ENCODE data around the gene TENM4. TPM values are rescaled to one million over a fixed set of nuclear protein-coding genes. Genes with fewer than 3 reads are reported as not detected.

TENM4 gene
- total RNA-seq, 2 donors from 2014 or later = 2.6 to 6.8 TPM

DNA sequence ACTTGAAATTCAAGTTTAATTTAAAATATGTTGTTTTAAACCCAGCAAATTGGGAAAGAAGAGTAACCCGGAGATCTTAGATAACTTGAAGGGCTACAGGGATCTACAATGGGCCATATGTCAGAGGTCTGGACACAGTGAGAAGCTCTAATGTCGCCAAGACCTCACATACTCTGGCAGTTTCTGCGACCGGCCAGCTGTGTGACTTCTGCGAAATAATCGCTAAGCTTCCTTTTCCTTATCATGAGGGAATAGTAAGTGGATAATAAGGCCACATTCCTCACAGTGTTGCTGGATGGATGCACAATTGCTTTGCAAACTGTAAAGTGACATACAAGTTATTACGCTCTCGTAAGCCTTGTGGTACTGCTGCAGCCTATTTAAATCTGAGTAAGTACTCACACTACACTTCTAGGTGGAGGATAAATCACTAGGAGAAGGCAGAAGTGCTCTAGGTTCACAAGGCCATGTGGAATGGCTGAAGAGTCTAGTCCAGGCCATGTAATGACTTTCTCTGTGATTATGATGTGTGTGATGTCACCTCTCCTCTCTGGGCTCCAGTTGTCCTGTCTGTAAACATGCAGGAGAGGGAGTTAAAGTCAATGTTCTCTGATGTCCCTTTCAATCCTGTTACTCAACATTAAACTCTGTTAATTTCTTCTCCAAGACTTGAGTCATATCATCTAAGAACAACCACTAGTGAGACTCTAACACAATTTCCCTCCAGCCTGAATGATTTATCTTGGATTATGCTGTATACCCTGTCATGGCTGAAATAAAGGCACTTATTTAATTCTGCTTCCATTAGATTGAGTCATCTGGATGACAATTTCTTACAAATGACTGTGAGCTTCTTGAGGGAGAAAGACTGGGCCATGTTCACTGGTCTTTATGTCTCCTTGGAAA lies 673.5 kb downstream of the TENM4 start:
- no peak overlapping the region for H3K27ac ChIP-seq
- H3K9me3 ChIP-seq = no peaks in the 10 kb centered on the region
- no peaks in the 10 kb centered on the region for H3K36me3 ChIP-seq
- no peaks in the 10 kb centered on the region for H3K4me1 ChIP-seq (replicated peaks)
- no peak for TF ChIP-seq POLR2A (IDR thresholded peaks at IDR 0.05)
- no peak for TF ChIP-seq POLR2AphosphoS5 (IDR thresholded peaks at IDR 0.05)
- TF ChIP-seq, protein P1, sequence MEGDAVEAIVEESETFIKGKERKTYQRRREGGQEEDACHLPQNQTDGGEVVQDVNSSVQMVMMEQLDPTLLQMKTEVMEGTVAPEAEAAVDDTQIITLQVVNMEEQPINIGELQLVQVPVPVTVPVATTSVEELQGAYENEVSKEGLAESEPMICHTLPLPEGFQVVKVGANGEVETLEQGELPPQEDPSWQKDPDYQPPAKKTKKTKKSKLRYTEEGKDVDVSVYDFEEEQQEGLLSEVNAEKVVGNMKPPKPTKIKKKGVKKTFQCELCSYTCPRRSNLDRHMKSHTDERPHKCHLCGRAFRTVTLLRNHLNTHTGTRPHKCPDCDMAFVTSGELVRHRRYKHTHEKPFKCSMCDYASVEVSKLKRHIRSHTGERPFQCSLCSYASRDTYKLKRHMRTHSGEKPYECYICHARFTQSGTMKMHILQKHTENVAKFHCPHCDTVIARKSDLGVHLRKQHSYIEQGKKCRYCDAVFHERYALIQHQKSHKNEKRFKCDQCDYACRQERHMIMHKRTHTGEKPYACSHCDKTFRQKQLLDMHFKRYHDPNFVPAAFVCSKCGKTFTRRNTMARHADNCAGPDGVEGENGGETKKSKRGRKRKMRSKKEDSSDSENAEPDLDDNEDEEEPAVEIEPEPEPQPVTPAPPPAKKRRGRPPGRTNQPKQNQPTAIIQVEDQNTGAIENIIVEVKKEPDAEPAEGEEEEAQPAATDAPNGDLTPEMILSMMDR (IDR thresholded peaks at IDR 0.05) = no peak
- no peak for DNase-seq (ENCODE audit: low spot score)
- no peak overlapping the region for H3K4me3 ChIP-seq
- intact Hi-C loops (cut with DNase I) = no loop called here
- WGBS = 92% methylated on average over 8 of the region's 8 CpGs
- no peaks in the 10 kb centered on the region for H3K27me3 ChIP-seq (replicated peaks; ENCODE audit: insufficient read depth)

DNA sequence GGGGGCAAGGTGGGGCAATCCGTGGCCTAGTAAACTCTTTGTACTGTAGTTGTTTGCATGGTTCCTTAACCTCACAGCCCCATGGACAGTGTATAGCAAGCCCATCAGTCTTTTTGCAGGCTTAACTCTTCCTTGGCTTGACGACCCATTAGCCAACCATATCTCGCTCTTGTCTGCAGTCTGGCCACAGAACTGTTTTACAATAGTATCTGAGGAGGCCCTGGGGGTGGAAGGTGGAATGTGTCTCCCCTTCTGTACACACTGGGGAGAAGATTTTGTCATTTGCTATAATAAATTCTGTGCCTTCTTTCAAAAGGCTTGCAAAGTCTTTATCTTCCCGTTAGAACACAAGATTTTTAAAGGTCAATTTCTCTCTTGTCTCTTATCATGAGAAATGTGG lies 675.9 kb downstream of the TENM4 start:
- no peaks in the 10 kb centered on the region for H3K27me3 ChIP-seq (replicated peaks; ENCODE audit: insufficient read depth)
- 76% methylated on average over 4 of the region's 4 CpGs for WGBS
- TF ChIP-seq POLR2A (IDR thresholded peaks at IDR 0.05) (no peak), POLR2AphosphoS5 (IDR thresholded peaks at IDR 0.05) (no peak)
- TF ChIP-seq, protein P1 (IDR thresholded peaks at IDR 0.05) = no peak
- no peak overlapping the region for H3K27ac ChIP-seq
- intact Hi-C loops (cut with DNase I) = no loop called here
- no peaks in the 10 kb centered on the region for H3K4me1 ChIP-seq (replicated peaks)
- H3K4me3 ChIP-seq = no peak overlapping the region
- no peaks in the 10 kb centered on the region for H3K36me3 ChIP-seq
- H3K9me3 ChIP-seq = no peaks in the 10 kb centered on the region
- DNase-seq (ENCODE audit: low spot score) = no peak

DNA sequence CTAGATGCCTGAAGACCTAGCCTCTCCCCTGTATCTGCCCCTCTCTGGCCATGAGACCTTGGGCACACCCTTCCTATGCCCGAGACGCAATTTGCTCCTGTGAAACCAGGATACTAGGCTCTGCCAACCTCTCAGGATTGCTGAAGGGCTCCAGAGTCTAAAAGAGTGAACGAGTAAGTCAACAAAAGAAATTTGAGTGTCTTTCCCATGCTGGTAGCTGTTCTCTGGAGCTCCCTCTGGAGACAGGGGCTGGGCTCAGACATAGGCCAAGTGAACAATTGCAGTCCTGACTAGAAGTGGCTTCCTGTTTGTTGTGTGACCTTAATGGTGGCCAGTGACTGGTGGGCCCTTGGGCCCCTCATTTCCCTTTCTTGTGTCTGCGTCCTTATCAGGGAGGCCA lies 677.2 kb downstream of the TENM4 start:
- intact Hi-C loops (cut with DNase I) = no loop called here
- no peaks in the 10 kb centered on the region for H3K9me3 ChIP-seq
- no peak for TF ChIP-seq POLR2AphosphoS5 (IDR thresholded peaks at IDR 0.05)
- TF ChIP-seq, protein P1 (IDR thresholded peaks at IDR 0.05) = no peak
- TF ChIP-seq POLR2A (IDR thresholded peaks at IDR 0.05) = no peak
- no peaks in the 10 kb centered on the region for H3K4me1 ChIP-seq (replicated peaks)
- no peaks in the 10 kb centered on the region for H3K36me3 ChIP-seq
- WGBS = 89% methylated on average over 4 of the region's 4 CpGs
- H3K27me3 ChIP-seq (replicated peaks; ENCODE audit: insufficient read depth) = no peaks in the 10 kb centered on the region
- no peak overlapping the region for H3K27ac ChIP-seq
- DNase-seq (ENCODE audit: low spot score) = no peak
- H3K4me3 ChIP-seq = no peak overlapping the region

DNA sequence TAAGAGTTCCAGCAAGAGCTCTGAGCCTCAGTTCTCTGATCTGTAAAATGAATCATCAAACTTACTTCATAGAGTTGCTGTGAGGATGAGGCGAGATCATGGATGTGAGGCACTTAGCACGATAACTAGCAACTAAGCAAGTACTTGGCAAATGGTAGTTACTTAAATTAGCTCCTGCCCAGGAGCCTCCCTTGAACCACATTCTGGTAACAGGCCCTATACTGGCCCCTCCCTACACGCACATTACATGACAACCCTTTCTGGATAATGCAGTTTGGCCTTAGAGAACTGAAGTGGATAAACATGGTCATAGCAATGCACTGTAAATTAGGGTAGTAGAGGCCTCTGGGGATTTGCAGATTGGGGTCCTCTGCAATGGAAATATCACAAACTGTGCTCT lies 678.7 kb downstream of the TENM4 start:
- no peaks in the 10 kb centered on the region for H3K4me1 ChIP-seq (replicated peaks)
- no peaks in the 10 kb centered on the region for H3K36me3 ChIP-seq
- 98% methylated on average over 3 of the region's 3 CpGs for WGBS

More for the DNA sequence above, 678.7 kb downstream of the TENM4 start:
- no peaks in the 10 kb centered on the region for H3K27me3 ChIP-seq (replicated peaks; ENCODE audit: insufficient read depth)
- H3K9me3 ChIP-seq = no peaks in the 10 kb centered on the region
- intact Hi-C loops (cut with DNase I) = no loop called here
- no peak overlapping the region for H3K4me3 ChIP-seq
- no peak overlapping the region for H3K27ac ChIP-seq
- DNase-seq (ENCODE audit: low spot score) = no peak
- no peak for TF ChIP-seq POLR2A (IDR thresholded peaks at IDR 0.05)
- TF ChIP-seq, protein P1 (IDR thresholded peaks at IDR 0.05) = no peak
- TF ChIP-seq POLR2AphosphoS5 (IDR thresholded peaks at IDR 0.05) = no peak
